Smooth muscle cell of the brain vasculature (primary cell): Measurements from ENCODE around the gene XPO5.
"Not testable (repeated sequence)": the region's sequence is repeated elsewhere in the genome, so short reads cannot be mapped to it uniquely, and the experiment has no call there.

Source experiments
- DNase-seq: peaks from one replicate; pipeline ENCODE4 v3.0.0-alpha.2; 2012; ENCODE audit warnings: low read depth, low spot score

Gene XPO5

DNA sequence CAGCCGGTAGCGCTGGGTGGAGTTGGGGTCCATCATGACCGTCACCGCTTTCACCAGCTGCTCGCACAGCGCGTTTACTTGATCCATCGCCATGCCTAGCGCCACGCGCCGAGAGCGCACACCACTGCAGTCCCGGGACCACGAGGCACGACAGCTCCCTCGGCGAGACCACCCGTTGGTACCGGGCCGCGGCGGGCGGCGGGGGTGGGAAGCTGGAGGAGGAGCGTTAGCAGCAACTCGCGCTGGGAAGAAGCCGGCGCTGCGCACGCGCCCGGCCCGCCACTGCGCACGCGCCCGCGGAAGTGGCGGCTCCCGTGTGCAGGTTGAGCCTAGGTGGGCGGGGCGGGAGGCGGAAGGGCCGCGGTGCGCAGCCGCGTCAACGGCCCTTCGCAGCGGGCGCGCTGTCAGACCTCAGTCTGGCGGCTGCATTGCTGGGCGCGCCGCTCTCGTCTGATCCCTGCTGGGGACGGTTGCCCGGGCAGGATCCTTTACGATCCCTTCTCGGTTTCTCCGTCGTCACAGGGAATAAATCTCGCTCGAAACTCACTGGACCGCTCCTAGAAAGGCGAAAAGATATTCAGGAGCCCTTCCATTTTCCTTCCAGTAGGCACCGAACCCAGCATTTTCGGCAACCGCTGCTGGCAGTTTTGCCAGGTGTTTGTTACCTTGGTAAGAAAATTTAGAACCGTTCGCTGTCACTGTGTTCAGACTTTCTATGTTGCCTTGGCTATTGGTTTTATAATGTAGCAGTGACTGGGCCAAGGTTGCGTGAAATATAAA lies at the start of gene XPO5, which contains the start of gene POLH:
TSS of gene XPO5 (minus strand) at position 267 of the 780 bp plus-strand sequence. CDS start at position 93, 174 bp downstream.
TSS of gene POLH (plus strand) at position 414 of the 780 bp plus-strand sequence. CDS start 6,135 bp downstream, outside the sequence.
- peak; percentile 72 for DNase-seq

DNA sequence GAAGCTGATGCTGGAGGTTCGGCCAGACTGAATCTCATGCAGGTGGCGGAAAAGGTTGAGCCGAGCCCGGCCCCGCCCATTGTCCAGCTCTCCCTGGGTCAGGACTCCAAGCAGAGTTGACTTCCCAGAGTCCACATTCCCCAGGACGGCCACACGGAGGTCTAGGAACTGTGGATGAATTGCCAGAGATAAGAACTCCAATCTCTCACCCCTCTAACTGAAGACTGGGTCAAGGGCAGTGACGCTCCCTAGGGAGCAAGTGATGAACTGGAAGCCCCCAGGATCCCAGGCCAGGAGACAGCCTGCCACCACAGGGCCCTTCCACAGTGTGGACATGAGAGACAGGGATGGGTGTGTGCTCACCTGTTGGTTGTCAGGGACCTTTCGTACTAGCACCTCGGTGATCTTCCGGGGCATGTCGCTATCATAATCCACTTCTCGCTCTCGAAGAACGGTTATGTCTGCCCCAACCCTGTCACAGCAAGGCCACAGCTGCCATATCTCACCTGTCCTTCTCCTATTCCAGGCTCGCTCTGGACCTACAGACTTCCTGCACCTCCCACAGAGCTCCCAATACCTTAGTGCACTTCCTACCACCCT lies 49.7 kb upstream of the XPO5 start:
- no peak for DNase-seq

- no peak for DNase-seq
Measured at GRCh38 chr6:43624786-43625288, 49.0 kb upstream of the XPO5 start.

GRCh38 chr6:43623880-43624785 lies 48.3 kb upstream of the XPO5 start:
- DNase-seq: no peak

- no peak for DNase-seq
Measured at GRCh38 chr6:43622541-43622940, 46.7 kb upstream of the XPO5 start.

DNA sequence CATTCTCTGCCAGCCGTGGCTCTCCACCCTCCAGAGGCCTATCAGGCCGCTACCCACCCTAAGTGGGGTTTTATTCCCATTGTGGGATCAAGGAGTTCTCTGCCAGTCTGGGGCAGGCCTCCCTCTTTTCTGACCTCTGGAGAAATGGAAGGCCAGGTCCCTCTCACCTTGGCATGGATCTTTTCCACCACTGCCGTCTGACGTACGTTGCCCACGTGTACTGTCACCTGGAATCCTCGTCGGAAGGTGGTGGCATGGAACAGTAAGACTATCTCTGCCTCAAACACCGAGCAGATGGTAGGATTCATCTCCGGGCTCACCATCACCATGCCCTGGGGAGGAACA lies 46.0 kb upstream of the XPO5 start:
- no peak for DNase-seq

- DNase-seq: no peak
Measured at GRCh38 chr6:43621078-43621835, 45.4 kb upstream of the XPO5 start.

DNA sequence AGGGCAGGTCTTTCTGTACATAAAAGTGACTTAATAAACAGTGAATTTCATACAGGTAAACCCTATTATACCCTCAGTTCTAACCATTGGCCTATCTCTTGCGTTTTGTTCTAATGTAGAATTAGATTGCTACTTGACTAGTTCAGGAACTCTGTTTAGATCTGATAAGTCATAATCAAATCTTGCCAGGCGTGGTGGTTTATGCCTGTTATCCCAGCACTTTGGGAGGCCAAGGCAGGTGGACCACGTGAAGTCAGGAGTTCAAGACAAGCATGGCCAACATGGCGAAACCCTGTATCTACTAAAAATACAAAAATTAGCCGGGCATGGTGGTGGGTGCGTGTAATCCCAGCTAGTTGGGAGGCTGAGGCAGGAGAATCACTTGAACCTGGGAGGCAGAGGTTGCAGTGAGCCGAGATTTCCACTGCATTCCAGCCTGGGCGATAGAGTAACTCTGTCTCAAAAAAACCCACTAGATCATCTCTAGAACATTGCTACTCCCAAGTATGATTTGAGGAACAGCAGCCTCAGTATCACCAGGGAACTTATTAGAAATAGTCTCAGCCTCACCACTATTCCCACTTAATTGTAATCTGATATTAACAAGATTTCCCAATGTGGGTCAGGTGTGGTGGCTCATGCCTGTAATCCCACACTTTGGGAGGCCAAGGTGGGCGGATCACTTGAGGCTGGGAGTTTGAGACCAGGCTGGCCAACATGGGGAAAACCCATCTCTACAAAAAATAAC lies 41.1 kb upstream of the XPO5 start:
- no peak for DNase-seq

- no peak for DNase-seq
Measured at GRCh38 chr6:43614396-43614730, 38.5 kb upstream of the XPO5 start.

- no peak for DNase-seq
Measured at GRCh38 chr6:43613721-43614395, 38.0 kb upstream of the XPO5 start.

DNA sequence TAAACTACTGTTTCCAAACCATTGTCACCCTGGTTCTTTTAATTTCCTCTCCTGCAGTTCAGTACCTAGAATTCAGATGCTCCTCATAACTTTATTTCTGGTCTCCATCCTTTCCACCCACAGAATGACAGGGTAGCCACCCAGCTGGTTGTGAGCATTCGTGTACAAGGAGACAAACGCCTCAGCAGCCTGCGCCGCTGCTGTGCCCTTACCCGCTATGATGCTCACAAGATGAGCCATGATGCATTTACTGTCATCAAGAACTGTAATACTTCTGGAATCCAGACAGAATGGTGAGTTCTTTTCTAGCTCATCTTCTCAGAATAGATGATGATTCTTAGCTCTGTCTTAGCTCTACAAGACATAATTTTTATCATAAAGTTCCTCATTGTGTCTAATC lies 34.6 kb upstream of the XPO5 start:
- no peak for DNase-seq

DNA sequence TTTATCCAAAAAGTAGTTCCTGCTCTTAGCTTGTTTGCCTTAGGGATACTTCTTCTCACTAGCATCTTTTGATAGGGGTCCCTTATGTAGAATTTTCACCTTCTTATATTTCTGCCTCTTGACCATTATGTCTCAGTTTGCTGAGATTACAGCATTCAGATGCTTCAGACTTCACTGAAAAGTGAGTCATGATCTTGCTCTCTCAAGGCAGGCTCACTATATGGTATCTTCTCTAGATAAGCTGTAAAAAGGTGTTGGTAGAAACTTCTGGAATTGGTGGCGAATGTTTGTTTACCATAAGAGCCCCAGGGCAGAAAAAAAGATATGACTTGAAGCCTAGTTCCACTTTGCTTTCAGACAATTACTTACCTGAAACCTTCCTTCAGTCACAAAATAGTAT lies 33.6 kb upstream of the XPO5 start:
- DNase-seq: no peak

- DNase-seq: no peak
Measured at GRCh38 chr6:43608807-43609206, 33.0 kb upstream of the XPO5 start.

DNA sequence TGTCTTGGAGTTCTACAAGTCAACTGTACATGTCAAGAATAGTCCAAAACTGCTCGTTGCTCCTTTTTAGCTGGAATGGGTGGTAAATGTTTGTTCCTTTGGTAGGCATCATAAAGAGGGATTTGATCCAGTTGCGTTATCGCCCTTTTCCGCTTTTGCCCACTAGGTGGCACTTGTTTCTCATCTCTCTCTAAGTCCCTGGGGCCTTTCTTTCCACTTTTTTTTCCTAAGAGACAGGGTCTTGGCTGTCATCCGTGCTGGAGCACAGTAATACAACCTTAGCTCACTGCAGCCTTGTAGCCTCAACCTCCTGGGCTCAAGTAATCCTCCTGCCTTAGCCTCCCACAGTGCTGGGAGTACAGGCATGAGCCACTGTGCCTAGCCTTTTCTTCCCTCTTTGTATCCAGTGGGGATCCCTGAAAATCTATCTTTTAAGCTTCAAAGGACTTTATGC lies 32.5 kb upstream of the XPO5 start:
- peak; percentile 65 for DNase-seq

DNA sequence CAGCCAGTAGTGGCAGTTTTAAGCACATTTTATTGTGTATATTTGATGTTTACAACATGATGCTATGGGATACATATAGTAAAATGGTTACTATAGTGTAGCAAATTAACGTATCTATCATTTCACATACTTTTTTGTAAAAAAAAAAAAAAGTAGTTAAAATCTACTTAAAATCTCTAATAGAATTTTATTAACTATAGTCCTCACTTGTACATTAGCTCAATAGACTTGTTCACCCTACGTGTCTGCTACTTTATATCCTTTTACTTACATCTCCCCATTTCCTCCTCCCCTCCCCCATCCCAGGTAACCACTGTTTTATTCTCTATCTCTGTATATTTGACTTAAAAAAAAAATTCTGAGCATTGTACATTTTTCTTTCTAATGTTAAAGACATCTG lies 30.2 kb upstream of the XPO5 start:
- no peak for DNase-seq

GRCh38 chr6:43604174-43604573 lies 28.3 kb upstream of the XPO5 start:
- no peak for DNase-seq

DNA sequence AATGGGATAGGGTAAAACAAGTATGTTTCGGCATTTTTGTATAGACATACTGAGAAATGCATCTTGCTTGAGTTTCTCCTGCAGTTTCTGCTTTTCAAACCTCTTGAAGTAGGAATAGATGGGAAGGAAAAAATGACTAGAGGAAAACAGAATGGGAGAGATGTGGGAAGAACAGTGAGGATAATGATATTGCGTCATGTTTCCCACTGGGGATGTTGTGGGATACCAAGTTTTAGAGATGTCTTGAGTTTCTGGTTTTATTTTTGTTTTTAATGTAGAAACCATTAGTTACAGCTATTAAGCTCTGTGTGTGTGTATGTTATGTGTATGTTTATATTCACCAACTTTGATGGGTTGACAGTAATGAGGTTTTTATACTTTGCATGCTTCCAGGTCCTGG lies 24.8 kb upstream of the XPO5 start:
- DNase-seq: no peak

GRCh38 chr6:43593938-43594337 lies 18.1 kb upstream of the XPO5 start:
- no peak for DNase-seq

GRCh38 chr6:43589564-43589963 lies 13.7 kb upstream of the XPO5 start:
- DNase-seq: not testable (repeated sequence)

- DNase-seq: no peak
Measured at GRCh38 chr6:43588194-43588593, 12.4 kb upstream of the XPO5 start.
